Fibroblast of pulmonary artery (primary cell): Measurements from ENCODE around the gene SMARCD2.

Source experiments
- DNase-seq: peaks from one replicate; pipeline ENCODE4 v3.0.0-alpha.2; 2010; ENCODE audit warnings: low read depth
- H3K4me3 ChIP-seq: replicated peaks from 2 replicates; pipeline ENCODE4 v1.5.1; 2011; ENCODE audit warnings: low read depth, mild to moderate bottlenecking, control low read depth, low read length, moderate library complexity
- CTCF ChIP-seq: IDR thresholded peaks from 2 replicates; pipeline ENCODE4 v1.5.1; 2011; ENCODE audit warnings: mild to moderate bottlenecking, control low read depth, low read length, inconsistent platforms; ENCODE audit errors: missing control alignments

SMARCD2 gene

DNA sequence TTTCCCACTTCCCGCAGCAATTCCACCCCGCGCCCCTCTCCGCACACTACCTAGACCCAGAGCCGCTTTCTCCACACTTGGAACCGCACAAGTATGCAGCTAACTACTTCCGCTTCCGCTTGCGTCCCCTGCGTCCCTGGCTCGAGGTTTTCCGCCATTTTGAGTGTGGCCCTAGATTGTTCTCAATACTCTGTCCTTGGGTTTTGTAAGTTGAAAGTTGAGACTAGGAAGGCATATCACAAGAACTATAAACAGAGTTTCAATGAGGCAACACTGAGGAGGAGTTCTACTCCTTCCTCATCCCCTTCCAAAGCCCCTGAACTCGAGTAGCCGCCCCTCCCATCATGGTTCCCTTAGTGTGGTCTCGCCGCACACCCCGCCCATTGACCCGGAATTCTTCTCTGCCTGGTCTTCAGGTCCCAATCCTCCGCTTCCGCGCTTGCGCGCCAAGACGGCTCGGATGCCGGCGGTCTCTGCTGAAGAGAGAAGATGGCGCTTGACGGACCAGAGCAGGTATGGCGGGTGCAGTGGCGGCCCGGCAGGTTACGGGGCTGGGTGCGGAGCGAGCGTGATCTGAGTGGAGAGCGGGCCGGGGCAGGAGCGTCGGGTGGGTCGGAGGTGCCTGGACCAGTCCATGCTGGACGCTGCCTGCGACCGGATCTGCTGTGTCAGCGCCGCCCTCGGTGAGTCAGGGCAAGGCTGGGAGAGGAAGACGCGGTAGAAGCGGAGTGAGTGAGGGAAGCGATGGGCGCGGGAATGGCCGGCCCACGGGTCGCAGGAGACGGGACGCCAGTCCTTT lies 15.3 kb downstream of the SMARCD2 start, which contains the start of the genes FTSJ3 and PSMC5:
Gene FTSJ3 (minus strand): TSS at position 662 of the 799 bp plus-strand sequence. CDS start 761 bp downstream, outside the sequence.
Gene PSMC5 (plus strand): TSS at position 430 of the 799 bp plus-strand sequence. CDS start 60 bp downstream, at position 490.
- peak within 1 kb of the TSS; percentile 78 for H3K4me3 ChIP-seq
- TF ChIP-seq CTCF: peak; percentile 47
- peak; percentile 96 for DNase-seq

GRCh38 chr17:63826468-63827001 lies 15.9 kb downstream of the SMARCD2 start:
- peak overlapping the region; percentile 78 for H3K4me3 ChIP-seq
- no peak for DNase-seq
- TF ChIP-seq CTCF: no peak

GRCh38 chr17:63824362-63824761 lies 18.1 kb downstream of the SMARCD2 start:
- DNase-seq: no peak
- no peak for TF ChIP-seq CTCF
- H3K4me3 ChIP-seq: no peak overlapping the region

GRCh38 chr17:63823659-63824331 lies 18.7 kb downstream of the SMARCD2 start:
- no peak for TF ChIP-seq CTCF

GRCh38 chr17:63822537-63822936 lies 19.9 kb downstream of the SMARCD2 start:
- H3K4me3 ChIP-seq: no peak overlapping the region
- no peak for TF ChIP-seq CTCF

More at GRCh38 chr17:63823659-63824331, 18.7 kb downstream of the SMARCD2 start:
- no peak overlapping the region for H3K4me3 ChIP-seq
- DNase-seq: no peak

GRCh38 chr17:63821804-63822203 lies 20.7 kb downstream of the SMARCD2 start:
- no peak overlapping the region for H3K4me3 ChIP-seq
- TF ChIP-seq CTCF: no peak
- no peak for DNase-seq

More at GRCh38 chr17:63822537-63822936, 19.9 kb downstream of the SMARCD2 start:
- no peak for DNase-seq
